HL-60/S4 treated with phorbol 12-myristate 13-acetate at 8.2 ng/mL for 4 days and 3 days (cell line): ENCODE data around the gene GALNT2.

Source experiments
- in situ Hi-C: fragments of 300-500 bp; cut with MboI; formaldehyde crosslinking; loops from 2 replicates; pipeline ENCODE4 v1.15.0; 2022; ENCODE audit warnings: low sequenced_read_pairs

Gene GALNT2

DNA sequence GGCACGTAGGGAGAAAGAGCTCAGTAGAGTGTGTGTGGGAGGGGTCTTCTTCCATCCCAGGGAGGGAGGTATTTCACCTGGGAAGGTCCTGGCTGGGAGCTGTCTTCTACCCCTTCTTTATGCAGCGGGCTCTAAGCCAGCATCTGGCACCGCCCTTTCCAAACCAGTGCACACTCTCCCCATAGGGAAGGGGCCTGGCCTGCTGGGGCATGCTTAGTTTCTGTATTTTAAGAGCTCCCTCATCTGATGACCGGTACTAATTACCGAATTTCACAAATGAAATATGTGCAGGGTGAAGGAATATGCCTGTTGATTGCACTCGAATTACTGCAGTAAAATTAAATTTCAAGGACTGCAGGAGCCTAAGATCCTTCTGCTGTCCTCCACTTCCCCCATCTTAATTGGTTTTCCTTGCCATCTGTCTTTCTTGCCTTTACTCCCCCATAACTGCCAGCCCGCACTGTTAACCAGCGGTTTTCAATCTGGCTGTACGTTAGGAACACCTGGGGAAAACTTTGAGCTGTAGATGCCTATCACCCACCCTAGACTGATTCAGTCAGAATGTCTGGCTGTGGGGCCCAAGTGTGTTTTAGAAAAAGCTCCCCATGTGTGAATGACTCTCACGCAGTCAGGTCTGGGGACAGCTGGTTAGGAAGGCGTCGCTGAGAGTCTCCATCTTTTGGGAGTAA lies 20.1 kb downstream of the GALNT2 start:
- in situ Hi-C loops, result no loop called here

DNA sequence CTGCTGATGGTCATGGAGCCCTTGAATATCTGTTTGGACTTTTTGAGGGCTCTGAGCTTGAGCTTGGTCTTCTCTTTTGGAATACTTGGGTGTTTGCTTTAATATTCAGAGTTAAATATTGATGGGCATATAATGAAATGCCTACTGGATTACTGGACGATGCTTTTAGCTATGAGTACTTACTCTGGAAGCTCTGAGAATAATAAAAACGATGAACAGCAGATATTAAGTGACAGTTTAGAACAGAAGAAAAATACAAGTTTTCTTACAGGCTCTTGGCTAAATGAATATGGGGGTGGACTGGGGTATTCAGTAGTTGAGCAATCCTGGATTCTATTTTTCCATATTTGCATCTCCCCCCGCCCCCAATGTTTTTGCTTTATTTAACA lies 20.7 kb downstream of the GALNT2 start:
- in situ Hi-C loops, result no loop called here

DNA sequence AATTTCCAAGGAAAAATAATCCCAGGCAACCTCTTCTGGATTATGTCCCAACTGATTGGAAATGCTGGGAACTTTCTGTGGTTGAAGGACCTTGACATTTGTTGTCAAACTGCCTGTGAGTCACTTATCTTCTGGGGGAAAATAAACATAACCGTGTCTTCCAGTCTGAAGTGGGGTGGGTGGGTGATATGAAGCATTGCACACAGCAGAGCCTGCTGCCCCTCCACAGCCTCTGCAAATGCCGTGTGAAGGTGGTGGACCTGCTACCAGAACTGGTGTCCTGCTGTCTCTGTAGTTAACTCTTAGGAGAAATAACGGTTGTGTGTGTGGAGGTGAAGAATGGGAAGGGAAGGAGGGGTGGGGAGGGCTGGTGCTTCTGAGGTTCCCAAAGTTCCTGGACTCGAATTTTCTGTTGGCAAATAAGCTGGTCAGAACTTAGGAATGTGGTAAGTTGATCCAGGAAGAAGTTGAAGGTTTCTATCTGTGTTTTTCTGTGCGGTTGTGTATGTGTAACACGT lies 23.2 kb downstream of the GALNT2 start:
- in situ Hi-C loops, result no loop called here

DNA sequence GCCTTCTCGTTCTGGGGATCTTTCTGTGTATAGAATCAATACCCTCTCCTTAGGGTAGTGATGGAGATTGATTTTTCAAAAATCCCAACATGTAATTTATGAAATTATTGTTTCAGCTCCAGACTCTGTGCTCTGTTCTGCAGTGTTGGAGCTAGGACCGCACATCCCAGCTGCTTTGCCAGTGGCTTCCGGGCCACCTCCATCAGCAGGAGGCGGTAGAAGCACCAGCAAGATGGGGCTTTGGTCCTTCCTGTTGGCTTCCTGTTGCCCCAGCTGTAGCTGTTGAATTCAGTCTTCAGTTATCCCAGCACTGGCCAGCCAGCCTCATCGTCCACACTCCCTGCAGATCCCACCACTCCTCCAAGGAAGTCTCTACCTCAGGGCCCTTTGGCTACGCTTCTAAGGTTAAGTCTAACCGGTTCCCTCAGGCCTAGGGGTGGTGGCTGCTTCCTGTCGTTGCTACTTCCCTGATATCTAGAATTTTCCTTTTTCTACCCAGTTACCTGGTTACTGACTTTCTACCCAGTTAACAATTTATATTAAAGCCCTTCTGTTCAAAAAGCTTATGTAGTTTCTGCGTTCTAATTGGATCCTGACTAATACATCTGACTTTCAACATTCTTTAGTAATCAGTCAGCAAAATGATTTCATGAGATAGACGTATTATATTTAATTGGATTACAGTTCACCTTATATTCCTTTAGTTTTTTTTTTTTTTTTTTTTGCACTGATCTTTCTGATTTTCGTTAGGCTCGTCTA lies 24.6 kb downstream of the GALNT2 start:
- in situ Hi-C loops, result no loop called here

DNA sequence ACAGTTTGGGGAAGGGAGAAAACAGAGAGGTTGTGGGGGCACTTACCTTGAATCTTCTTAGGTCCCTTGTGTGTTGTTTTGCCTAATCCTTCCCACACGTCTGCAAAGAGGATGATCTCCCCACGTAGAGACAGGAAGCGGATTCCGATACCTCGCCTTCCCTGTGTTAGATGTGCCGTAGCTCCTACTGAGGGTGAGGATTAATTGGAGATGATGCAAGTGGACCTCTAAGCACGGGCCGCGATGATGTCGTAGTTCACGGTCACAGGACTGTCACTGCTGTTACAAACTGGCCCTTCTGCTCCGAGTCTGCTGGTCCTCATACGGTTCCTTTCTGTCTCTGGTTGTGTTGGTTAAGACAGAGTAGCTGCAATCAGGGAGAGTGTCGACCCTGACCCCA lies 27.7 kb downstream of the GALNT2 start:
- in situ Hi-C loops, result no loop called here

DNA sequence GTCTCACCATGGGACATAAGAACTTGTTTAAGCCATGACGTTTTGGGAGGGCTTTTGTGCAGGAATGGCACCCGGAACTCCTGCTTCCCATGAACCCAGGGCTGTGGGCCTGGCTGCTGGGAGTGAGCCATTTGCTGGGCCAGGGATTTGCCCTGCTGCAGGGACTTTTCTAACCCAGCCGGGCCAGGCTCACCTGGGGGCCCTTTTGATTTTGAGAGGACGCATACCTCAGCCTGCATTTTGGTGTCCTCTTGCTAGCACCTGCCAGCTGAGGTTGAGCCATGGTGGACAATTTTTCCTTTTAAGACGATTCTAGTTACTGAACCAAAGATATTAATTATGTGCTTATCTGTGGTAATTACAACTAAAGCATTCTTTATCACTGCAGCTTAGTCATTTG lies 28.9 kb downstream of the GALNT2 start:
- in situ Hi-C loops, result no loop called here

DNA sequence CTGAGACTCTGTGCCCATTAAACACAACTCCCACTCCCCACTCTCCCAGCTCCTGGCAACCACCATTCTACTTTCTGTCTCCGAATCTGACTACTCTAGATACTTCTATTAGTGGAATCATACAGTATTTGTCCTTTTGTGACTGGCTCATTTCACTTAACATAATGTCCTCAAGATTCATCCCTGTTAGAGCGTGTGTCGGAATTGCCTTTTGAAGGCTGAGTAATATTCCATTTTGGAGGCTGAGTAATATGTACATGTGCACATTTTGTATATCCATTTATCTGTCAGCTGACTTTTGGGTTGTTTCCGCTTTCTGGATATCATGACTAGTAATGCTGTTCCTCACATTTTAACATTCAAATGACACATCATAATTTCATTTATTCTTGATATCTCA lies 30.3 kb downstream of the GALNT2 start:
- in situ Hi-C loops, result no loop called here

GRCh38 chr1:230098723-230099122 lies 31.7 kb downstream of the GALNT2 start:
- in situ Hi-C loops, result no loop called here

DNA sequence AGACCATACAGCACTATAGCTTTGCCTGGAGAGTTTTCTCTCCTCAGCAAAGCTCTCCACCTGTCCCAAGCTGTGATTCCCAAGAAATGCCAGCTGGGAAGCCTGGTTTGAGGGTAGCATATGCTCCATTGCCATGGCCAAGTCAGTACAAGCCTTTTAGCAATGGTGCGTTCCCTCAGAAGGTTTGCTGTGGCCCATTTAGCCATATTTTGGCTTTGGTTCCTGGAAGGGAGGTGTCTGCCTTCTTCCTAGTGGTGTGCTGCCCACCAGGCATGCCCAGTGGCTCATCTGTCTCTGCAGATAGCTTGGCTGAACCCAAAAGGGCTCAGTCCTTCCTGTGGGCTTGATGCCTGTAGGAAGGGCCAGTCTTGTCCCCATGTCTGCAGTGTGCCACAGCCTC lies 32.4 kb downstream of the GALNT2 start:
- in situ Hi-C loops, result no loop called here

- in situ Hi-C loops, result no loop called here
Observed at GRCh38 chr1:230100932-230101331, 33.9 kb downstream of the GALNT2 start.

DNA sequence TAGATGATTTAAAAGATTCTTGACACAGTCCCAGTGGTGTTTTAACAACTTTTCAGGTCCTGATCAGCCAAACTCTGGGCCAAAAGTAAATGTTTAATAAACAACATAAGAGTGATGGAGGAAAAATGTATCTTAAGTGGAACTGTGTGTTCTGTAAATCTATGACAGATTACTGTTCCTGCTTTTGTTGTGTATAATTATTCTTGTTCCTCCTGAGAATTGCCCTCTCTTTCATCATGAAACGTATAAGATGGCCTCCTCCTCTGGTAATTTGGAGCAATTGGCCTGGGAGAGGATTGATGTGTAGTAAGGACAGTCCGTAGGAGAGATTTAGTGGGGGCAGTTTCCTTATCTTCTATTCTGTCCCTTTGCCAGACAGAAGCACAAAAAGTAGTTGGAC lies 34.5 kb downstream of the GALNT2 start:
- in situ Hi-C loops, result no loop called here

- in situ Hi-C loops, result no loop called here
Observed at GRCh38 chr1:230102046-230102445, 35.0 kb downstream of the GALNT2 start.

DNA sequence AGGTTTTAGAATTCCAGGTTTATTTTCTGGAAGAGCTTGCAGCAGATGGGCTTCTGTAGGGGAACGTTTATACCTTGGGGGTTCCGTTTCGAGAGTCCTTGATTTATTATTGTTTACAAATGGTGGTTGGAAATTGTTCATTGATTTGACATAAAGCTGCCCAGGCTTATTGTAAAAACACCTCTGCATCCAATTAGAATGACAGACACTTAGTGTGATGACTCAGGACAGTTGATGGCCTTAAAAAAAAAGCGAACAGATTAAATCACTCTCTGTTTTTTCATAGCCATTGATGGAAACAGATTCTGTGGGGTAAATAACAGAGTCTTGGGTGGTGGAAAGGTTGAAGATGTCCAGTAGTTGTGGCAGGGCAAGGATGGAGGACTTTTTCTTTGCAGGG lies 35.4 kb downstream of the GALNT2 start:
- in situ Hi-C loops, result no loop called here

DNA sequence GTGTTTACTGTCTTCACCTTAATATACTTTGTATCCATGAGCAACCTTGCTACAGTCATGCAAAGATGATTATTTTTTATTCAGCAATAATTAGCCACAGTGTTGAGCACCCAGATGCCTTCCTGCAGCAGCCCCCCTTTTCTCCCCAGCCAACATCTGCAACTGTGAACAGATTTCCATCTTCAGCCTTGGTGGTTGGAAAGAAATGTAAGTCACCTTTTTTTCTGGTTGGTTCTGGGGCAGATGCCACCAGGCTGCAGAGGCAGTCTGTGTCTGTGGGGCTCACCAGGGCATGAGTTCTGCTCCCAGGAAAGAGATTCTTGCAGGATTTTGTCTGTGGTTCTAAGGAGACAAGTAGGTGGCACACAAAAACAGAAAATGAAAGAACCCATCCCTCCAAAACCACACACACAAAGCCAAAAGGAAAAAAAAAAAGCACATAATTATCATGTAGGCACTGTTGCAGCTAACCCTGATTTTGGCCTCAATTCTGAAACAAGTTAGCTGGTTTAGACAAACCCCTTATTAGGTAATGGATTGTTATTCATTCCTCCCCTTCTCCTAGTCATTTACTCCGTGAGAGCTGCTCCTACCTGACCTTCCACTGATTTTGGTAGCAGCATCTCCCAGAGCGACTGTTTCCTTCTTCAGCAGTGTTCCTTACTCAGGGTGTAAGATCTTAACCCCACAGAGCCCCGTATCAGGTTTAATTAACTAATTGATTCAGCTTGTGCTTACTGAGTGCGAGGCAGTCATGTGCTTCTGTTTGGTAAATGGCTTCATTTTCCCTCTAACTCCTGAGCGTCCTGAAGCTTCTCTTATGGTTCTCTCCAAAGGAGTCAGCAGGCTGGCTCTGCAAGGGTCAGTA lies 36.5 kb downstream of the GALNT2 start:
- in situ Hi-C loops, result no loop called here

- in situ Hi-C loops, result no loop called here
Observed at GRCh38 chr1:230104395-230105244, 37.6 kb downstream of the GALNT2 start.

- in situ Hi-C loops, result no loop called here
Observed at GRCh38 chr1:230105245-230105753, 38.3 kb downstream of the GALNT2 start.

- in situ Hi-C loops, result no loop called here
Observed at GRCh38 chr1:230105754-230106625, 39.0 kb downstream of the GALNT2 start.

DNA sequence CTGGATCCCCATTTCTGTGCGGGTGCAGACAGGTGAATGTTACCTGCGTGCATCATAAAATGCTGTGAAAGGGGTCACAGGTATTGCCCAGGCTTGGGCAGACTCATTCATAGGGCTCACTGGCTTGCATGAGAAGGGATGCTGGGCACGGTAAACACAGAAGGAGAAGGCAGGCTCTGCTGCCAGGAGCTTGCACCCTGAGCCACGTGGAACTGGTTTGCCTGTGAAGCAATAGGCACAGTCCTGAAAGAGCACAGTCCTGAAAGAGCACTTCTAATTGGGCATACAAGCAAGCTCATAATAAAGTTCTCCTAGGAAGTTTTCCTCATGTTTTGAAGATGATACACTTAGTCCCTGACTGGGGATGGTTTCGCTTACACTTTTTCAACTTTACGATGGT lies 40.9 kb downstream of the GALNT2 start:
- in situ Hi-C loops, result no loop called here

DNA sequence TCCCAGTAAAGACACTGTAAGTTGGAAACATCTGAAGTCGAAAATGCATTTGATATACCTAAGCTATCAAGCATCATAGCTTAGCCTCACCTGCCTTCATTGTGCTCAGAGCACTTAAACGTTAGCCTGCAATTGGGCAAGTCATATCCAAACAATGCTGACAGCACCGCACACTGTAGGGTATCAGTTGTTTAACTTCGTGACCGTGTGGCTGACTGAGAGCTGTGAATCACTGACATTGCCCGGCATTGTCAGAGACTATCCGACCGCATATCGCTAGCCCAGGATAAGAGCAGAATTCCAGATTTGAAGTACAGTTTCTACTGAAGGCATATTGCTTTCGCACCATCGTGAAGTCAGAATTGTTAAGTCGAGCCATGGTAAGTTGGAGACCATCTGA lies 41.5 kb downstream of the GALNT2 start:
- in situ Hi-C loops, result no loop called here
